Lower leg skin (tissue), 4 donors: ENCODE data around the gene SLC41A3. TPM values are rescaled to one million over a fixed set of nuclear protein-coding genes. Genes with fewer than 3 reads are reported as not detected.
"Not testable (repeated sequence)": the region's sequence is repeated elsewhere in the genome, so short reads cannot be mapped to it uniquely, and the experiment has no call there.

Experiments
- DNase-seq, 2 donors: peaks; one replicate each; pipeline ENCODE4 v3.0.0-alpha.2; 2019; ENCODE audit warnings: low spot score in 2 of 2
- H3K4me3 ChIP-seq: fragments of 200-600 bp; sonication (generic); 2 replicates; pipeline ENCODE4 v1.5.1; 2017; ENCODE audit warnings: mild to moderate bottlenecking, low read depth; ENCODE audit not compliant: poor library complexity, severe bottlenecking
- CTCF ChIP-seq, 3 donors: fragments of 450-650 bp; IDR thresholded peaks; one replicate each; pipeline ENCODE4 v1.5.1; 2016; ENCODE audit warnings: antibody characterized with exemption in 3 of 3, mild to moderate bottlenecking in 3 of 3, moderate library complexity in 2 of 3
- POLR2A ChIP-seq, 2 donors: fragments of 450-650 bp; IDR thresholded peaks; one replicate each; pipeline ENCODE4 v1.6.1; 2016 to 2017; ENCODE audit warnings: antibody characterized with exemption in 2 of 2, mild to moderate bottlenecking in 1 of 2, moderate library complexity in 1 of 2
- WGBS, 2 donors: methylation state at CpG; one replicate each; pipeline ENCODE4 v1.1.5; 2018; 5-methylcytosine and 5-hydroxymethylcytosine counted together
- intact Hi-C: fragments of 100-400 bp; cut with DNase I; formaldehyde crosslinking; loops from one replicate; pipeline ENCODE4 v1.15.0; 2023; ENCODE audit warnings: low total_unique reads
- total RNA-seq, 4 donors: library from RNA; depleted of rRNA; stranded (reverse); fragments of >200 nt; gene quantifications; one replicate each; pipeline ENCODE4 v1.1.0, GENCODE V29; 2016

SLC41A3 gene
- total RNA-seq, 4 donors from 2014 or later, result 31.6 to 41.1 (median 37.3) TPM

- peak in 1 of 2 donors; percentile 39 for DNase-seq
- H3K4me3 ChIP-seq, result no peak overlapping the region
- intact Hi-C loops, result no loop called here
- WGBS, 2 donors, result 95 to 98% methylated on average over 8 of the region's 8 CpGs
- TF ChIP-seq POLR2A (IDR thresholded peaks at IDR 0.05) (no peak), CTCF (IDR thresholded peaks at IDR 0.05) (no peak)
Measured at GRCh38 chr3:126067959-126068358, 16.0 kb downstream of the SLC41A3 start.

GRCh38 chr3:126066676-126067075 lies 17.2 kb downstream of the SLC41A3 start:
- H3K4me3 ChIP-seq, DNase-seq, intact Hi-C loops: not testable (repeated sequence)
- WGBS, 2 donors, result 93 to 97% methylated on average over 6 of the region's 6 CpGs

- no peak overlapping the region for H3K4me3 ChIP-seq
- DNase-seq, result peak in 1 of 2 donors; percentile 70
- TF ChIP-seq POLR2A (IDR thresholded peaks at IDR 0.05) (no peak), CTCF (IDR thresholded peaks at IDR 0.05) (no peak)
- 76 to 94% methylated on average over 3 of the region's 3 CpGs for WGBS, 2 donors
- intact Hi-C loops, result no loop called here
Measured at GRCh38 chr3:126065876-126066275, 18.0 kb downstream of the SLC41A3 start.

- H3K4me3 ChIP-seq, result no peak overlapping the region
- WGBS, 2 donors, result 59 to 71% methylated on average over 10 of the region's 10 CpGs
- DNase-seq, result peak in 1 of 2 donors; percentile 65
- intact Hi-C loops, result no loop called here
- no peak for TF ChIP-seq CTCF (IDR thresholded peaks at IDR 0.05)
Measured at GRCh38 chr3:126064627-126065258, 19.2 kb downstream of the SLC41A3 start.

- no peak overlapping the region for H3K4me3 ChIP-seq
- TF ChIP-seq POLR2A (IDR thresholded peaks at IDR 0.05) (no peak), CTCF (IDR thresholded peaks at IDR 0.05) (no peak)
- peak in 1 of 2 donors; percentile 77 for DNase-seq
- 89 to 90% methylated on average over 7 to 8 of the region's 8 CpGs for WGBS, 2 donors
- intact Hi-C loops, result no loop called here
Measured at GRCh38 chr3:126063358-126063965, 20.5 kb downstream of the SLC41A3 start.

- 87 to 92% methylated on average over 8 of the region's 8 CpGs for WGBS, 2 donors
- DNase-seq, result peak in 1 of 2 donors; percentile 73
- TF ChIP-seq POLR2A (IDR thresholded peaks at IDR 0.05), result no peak
- no peak for TF ChIP-seq CTCF (IDR thresholded peaks at IDR 0.05)
- H3K4me3 ChIP-seq, result no peak overlapping the region
- intact Hi-C loops, result no loop called here
Measured at GRCh38 chr3:126061301-126062032, 22.5 kb downstream of the SLC41A3 start.
